ENCODE results near the gene EPHA3. TPM values are rescaled to one million over a fixed set of nuclear protein-coding genes. Genes with fewer than 3 reads are reported as not detected.

Gene EPHA3
- total and polyA plus RNA-seq, 2 donors (not counting 1 experiment from before 2014, with no cell fraction given) = 0.01 TPM; not detected in 1

DNA sequence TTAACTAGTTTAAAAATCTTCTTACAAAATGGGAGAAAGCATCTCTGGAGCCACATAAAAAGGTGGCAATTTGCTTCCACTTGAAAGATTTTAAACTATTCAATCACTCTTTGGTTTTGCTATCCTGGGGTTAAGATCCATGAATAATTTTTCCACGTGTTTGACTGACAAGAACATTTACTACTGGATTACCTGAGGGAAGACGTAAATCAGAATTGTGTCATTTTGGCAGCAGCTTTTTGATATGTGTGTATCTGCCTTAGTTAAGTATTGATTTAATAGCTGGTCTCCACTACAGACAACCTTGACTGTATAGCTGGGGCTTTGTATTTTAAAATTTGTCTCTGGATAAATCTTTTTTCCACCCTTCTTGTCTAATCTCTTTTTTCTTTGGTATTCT is 228.3 kb downstream of the EPHA3 start:
- 100% methylated on average over 1 of the region's 2 CpGs for WGBS (ENCODE audit: insufficient coverage)
- H3K4me3 ChIP-seq (ENCODE audit: control extremely low read depth in 1 of 5, extremely low read depth in 1 of 5, insufficient read depth in 1 of 5, low read depth in 2 of 5, low read length in 4 of 5) = no peak overlapping the region
- no peaks in the 10 kb centered on the region for H3K79me2 ChIP-seq (ENCODE audit: control insufficient read depth, insufficient read depth, low read length)
- Mint-ChIP-seq H3K9me3 (ENCODE audit: insufficient read depth) (peaks cover 3% of the 10 kb centered on the region), H3K27me3 (no peaks in the 10 kb centered on the region), H3K4me3 (no peak overlapping the region), H3K4me1 (no peaks in the 10 kb centered on the region), H3K27ac (no peak overlapping the region)
- H4K20me1 ChIP-seq (ENCODE audit: control insufficient read depth, insufficient read depth, low read length, poor library complexity, severe bottlenecking) = no peaks in the 10 kb centered on the region
- no peak overlapping the region for H2AFZ ChIP-seq (ENCODE audit: insufficient read depth, low read depth, low read length, poor library complexity, severe bottlenecking)
- no peak overlapping the region for H3K4me2 ChIP-seq (replicated peaks; ENCODE audit: low read depth, low read length, poor library complexity, severe bottlenecking)
- no peak overlapping the region for H3K9ac ChIP-seq (ENCODE audit: low read length)
- no peak overlapping the region for H3K27ac ChIP-seq (ENCODE audit: low read length in 2 of 2)
- TF ChIP-seq EZH2 (IDR thresholded peaks at IDR 0.05; ENCODE audit: borderline replicate concordance, insufficient read depth, low read depth, low read length, poor library complexity, severe bottlenecking) = no peak
- TF ChIP-seq, protein P1, sequence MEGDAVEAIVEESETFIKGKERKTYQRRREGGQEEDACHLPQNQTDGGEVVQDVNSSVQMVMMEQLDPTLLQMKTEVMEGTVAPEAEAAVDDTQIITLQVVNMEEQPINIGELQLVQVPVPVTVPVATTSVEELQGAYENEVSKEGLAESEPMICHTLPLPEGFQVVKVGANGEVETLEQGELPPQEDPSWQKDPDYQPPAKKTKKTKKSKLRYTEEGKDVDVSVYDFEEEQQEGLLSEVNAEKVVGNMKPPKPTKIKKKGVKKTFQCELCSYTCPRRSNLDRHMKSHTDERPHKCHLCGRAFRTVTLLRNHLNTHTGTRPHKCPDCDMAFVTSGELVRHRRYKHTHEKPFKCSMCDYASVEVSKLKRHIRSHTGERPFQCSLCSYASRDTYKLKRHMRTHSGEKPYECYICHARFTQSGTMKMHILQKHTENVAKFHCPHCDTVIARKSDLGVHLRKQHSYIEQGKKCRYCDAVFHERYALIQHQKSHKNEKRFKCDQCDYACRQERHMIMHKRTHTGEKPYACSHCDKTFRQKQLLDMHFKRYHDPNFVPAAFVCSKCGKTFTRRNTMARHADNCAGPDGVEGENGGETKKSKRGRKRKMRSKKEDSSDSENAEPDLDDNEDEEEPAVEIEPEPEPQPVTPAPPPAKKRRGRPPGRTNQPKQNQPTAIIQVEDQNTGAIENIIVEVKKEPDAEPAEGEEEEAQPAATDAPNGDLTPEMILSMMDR (IDR thresholded peaks at IDR 0.05) = no peak
- DNase-seq (no peak), ATAC-seq (ENCODE audit: low read depth) (no peak)
- no peaks in the 10 kb centered on the region for H3K4me1 ChIP-seq (ENCODE audit: control insufficient read depth in 2 of 2, insufficient read depth in 2 of 2, low read length in 2 of 2)
- no peaks in the 10 kb centered on the region for H3K27me3 ChIP-seq (replicated peaks in 1 of 4; ENCODE audit: control extremely low read depth in 1 of 4, control insufficient read depth in 3 of 4, insufficient read depth in 4 of 4, low read length in 3 of 4)
- POLR2A ChIA-PET = no interaction called here
- no peaks in the 10 kb centered on the region for H3K36me3 ChIP-seq (replicated peaks in 1 of 2; ENCODE audit: control extremely low read depth in 1 of 2, control insufficient read depth in 1 of 2, extremely low read depth in 1 of 2, insufficient read depth in 2 of 2, low read length in 1 of 2)
- intact Hi-C loops (cut with micrococcal nuclease) = no loop called here
- CTCF ChIA-PET = no interaction called here
- H3K9me3 ChIP-seq (ENCODE audit: control extremely low read depth in 1 of 3, control insufficient read depth in 2 of 3, insufficient read depth in 1 of 3, low read length in 2 of 3) = no peaks in the 10 kb centered on the region

DNA sequence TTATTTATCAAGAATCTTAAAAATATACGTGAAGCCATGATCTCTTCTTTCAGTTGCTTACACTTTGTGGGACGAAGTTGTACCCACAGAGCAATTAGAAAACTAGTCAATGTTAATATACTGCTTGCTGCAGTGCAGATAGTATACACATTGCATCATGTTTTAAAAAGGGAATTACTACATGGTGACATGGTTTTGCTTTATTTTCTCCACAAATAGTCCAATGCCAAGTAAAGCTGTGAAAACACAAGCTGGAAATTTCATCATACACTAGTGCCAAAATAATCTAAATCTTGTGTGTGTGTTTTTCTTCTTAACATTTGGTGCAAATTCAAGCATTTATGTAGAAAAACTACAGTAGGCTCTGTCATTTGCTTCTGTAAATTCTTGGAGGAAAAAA is 233.0 kb downstream of the EPHA3 start:
- no peak overlapping the region for H3K27ac ChIP-seq (ENCODE audit: low read length in 2 of 2)
- POLR2A ChIA-PET = no interaction called here
- H3K9me3 ChIP-seq (ENCODE audit: control extremely low read depth in 1 of 3, control insufficient read depth in 2 of 3, insufficient read depth in 1 of 3, low read length in 2 of 3) = no peaks in the 10 kb centered on the region
- Mint-ChIP-seq H3K4me3 (no peak overlapping the region), H3K9me3 (ENCODE audit: insufficient read depth) (peaks cover 3% of the 10 kb centered on the region), H3K27ac (no peak overlapping the region), H3K27me3 (no peaks in the 10 kb centered on the region), H3K4me1 (no peaks in the 10 kb centered on the region)
- no peak overlapping the region for H3K9ac ChIP-seq (ENCODE audit: low read length)
- no peaks in the 10 kb centered on the region for H3K27me3 ChIP-seq (replicated peaks in 1 of 4; ENCODE audit: control extremely low read depth in 1 of 4, control insufficient read depth in 3 of 4, insufficient read depth in 4 of 4, low read length in 3 of 4)
- no peak overlapping the region for H3K4me2 ChIP-seq (replicated peaks; ENCODE audit: low read depth, low read length, poor library complexity, severe bottlenecking)
- H3K4me1 ChIP-seq (ENCODE audit: control insufficient read depth in 2 of 2, insufficient read depth in 2 of 2, low read length in 2 of 2) = no peaks in the 10 kb centered on the region
- TF ChIP-seq EZH2 (IDR thresholded peaks at IDR 0.05; ENCODE audit: borderline replicate concordance, insufficient read depth, low read depth, low read length, poor library complexity, severe bottlenecking) = no peak
- TF ChIP-seq, protein P1 (IDR thresholded peaks at IDR 0.05) = no peak
- no peaks in the 10 kb centered on the region for H3K79me2 ChIP-seq (ENCODE audit: control insufficient read depth, insufficient read depth, low read length)
- H4K20me1 ChIP-seq (ENCODE audit: control insufficient read depth, insufficient read depth, low read length, poor library complexity, severe bottlenecking) = no peaks in the 10 kb centered on the region
- ATAC-seq (ENCODE audit: low read depth) = no peak
- H2AFZ ChIP-seq (ENCODE audit: insufficient read depth, low read depth, low read length, poor library complexity, severe bottlenecking) = no peak overlapping the region
- H3K36me3 ChIP-seq (replicated peaks in 1 of 2; ENCODE audit: control extremely low read depth in 1 of 2, control insufficient read depth in 1 of 2, extremely low read depth in 1 of 2, insufficient read depth in 2 of 2, low read length in 1 of 2) = no peaks in the 10 kb centered on the region
- H3K4me3 ChIP-seq (ENCODE audit: control extremely low read depth in 1 of 5, extremely low read depth in 1 of 5, insufficient read depth in 1 of 5, low read depth in 2 of 5, low read length in 4 of 5) = no peak overlapping the region
- no peak for DNase-seq
- CTCF ChIA-PET = no interaction called here
- intact Hi-C loops (cut with micrococcal nuclease) = no loop called here
- WGBS (ENCODE audit: insufficient coverage) = no CpG with 5 or more reads among the region's 2 CpGs

Data from B cell (primary cell).